DND-41 (cell line): ENCODE data around the gene COL6A2.

Experiments
- ATAC-seq: fragments of 200-7000 bp; cut with Tn5 transposase; 3 replicates; pipeline ENCODE4 v1.9.1; 2021; ENCODE audit warnings: low read depth; ENCODE audit not compliant: insufficient read depth
- DNase-seq: peaks from one replicate; pipeline ENCODE4 v3.0.0-alpha.2; 2020
- H2AFZ ChIP-seq: 2 replicates; pipeline ENCODE4 v1.6.0; 2012; ENCODE audit warnings: low read depth, low read length
- H3K27ac ChIP-seq: 2 replicates; pipeline ENCODE4 v1.5.1; 2012; ENCODE audit warnings: low read length, inconsistent platforms
- H3K27me3 ChIP-seq: fragments of 200-600 bp; sonication (generic); 2 replicates; pipeline ENCODE4 v1.6.0; 2012; ENCODE audit warnings: low read length, mild to moderate bottlenecking, inconsistent platforms; ENCODE audit not compliant: insufficient read depth, poor library complexity
- H3K36me3 ChIP-seq: 2 replicates; pipeline ENCODE4 v1.5.1; 2012; ENCODE audit warnings: low read length, inconsistent platforms; ENCODE audit not compliant: insufficient read depth
- H3K4me1 ChIP-seq: 2 replicates; pipeline ENCODE4 v1.5.1; 2012; ENCODE audit warnings: mild to moderate bottlenecking, low read length; ENCODE audit not compliant: insufficient read depth
- H3K4me2 ChIP-seq: 2 replicates; pipeline ENCODE4 v1.6.0; 2012; ENCODE audit warnings: mild to moderate bottlenecking, moderate library complexity, low read length, inconsistent platforms; ENCODE audit not compliant: insufficient read depth
- H3K4me3 ChIP-seq, 2 experiments: fragments of 200-600 bp in 1 of 2; shearing (Covaris generic) in 1 of 2; 2 replicates each; pipeline ENCODE4 v1.5.1; 2012 to 2016; ENCODE audit warnings: inconsistent platforms in 2 of 2, low read length in 2 of 2, mild to moderate bottlenecking in 2 of 2, low read depth in 1 of 2, moderate library complexity in 1 of 2
- H3K79me2 ChIP-seq: 2 replicates; pipeline ENCODE4 v1.6.0; 2012; ENCODE audit warnings: low read length, inconsistent platforms; ENCODE audit not compliant: insufficient read depth
- H3K9ac ChIP-seq: 2 replicates; pipeline ENCODE4 v1.6.0; 2012; ENCODE audit warnings: low read depth, mild to moderate bottlenecking, inconsistent platforms, low read length, moderate library complexity
- H3K9me3 ChIP-seq: 2 replicates; pipeline ENCODE4 v1.5.1; 2012; ENCODE audit warnings: low read length, moderate library complexity, mild to moderate bottlenecking, inconsistent platforms; ENCODE audit not compliant: insufficient read depth, severe bottlenecking
- H4K20me1 ChIP-seq: 2 replicates; pipeline ENCODE4 v1.6.0; 2012; ENCODE audit warnings: low read length; ENCODE audit not compliant: insufficient read depth
- CTCF ChIP-seq: IDR thresholded peaks from 2 replicates; pipeline ENCODE4 v1.5.1; 2012; ENCODE audit warnings: borderline replicate concordance, low read length, moderate library complexity, mild to moderate bottlenecking; ENCODE audit not compliant: poor library complexity, severe bottlenecking; ENCODE audit errors: extremely low read depth
- EZH2 ChIP-seq: IDR thresholded peaks from 3 replicates; pipeline ENCODE4 v1.6.1; 2012; ENCODE audit warnings: borderline replicate concordance, low read depth, mild to moderate bottlenecking, moderate library complexity, low read length, inconsistent platforms; ENCODE audit not compliant: severe bottlenecking

Gene COL6A2

GRCh38 chr21:46152927-46153246 lies 55.0 kb downstream of the COL6A2 start:
- Histone ChIP-seq H3K9ac (no peak overlapping the region), H3K79me2 (no peaks in the 10 kb centered on the region), H2AFZ (no peak overlapping the region), H3K9me3 (no peaks in the 10 kb centered on the region), H3K27me3 (no peaks in the 10 kb centered on the region), H3K4me2 (no peak overlapping the region), H3K4me3 (no peak overlapping the region), H3K4me1 (no peaks in the 10 kb centered on the region), H4K20me1 (peaks cover 3% of the 10 kb centered on the region; the same call in 1 of the 2 replicates), H3K27ac (no peak overlapping the region), H3K36me3 (no peaks in the 10 kb centered on the region)
- ATAC-seq, result no peak
- TF ChIP-seq CTCF, result no peak
- no peak for TF ChIP-seq EZH2
- DNase-seq, result no peak

GRCh38 chr21:46153247-46154154 lies 55.6 kb downstream of the COL6A2 start:
- Histone ChIP-seq H3K4me3 (no peak overlapping the region), H3K4me1 (no peaks in the 10 kb centered on the region), H3K27ac (no peak overlapping the region), H3K4me2 (no peak overlapping the region), H3K27me3 (no peaks in the 10 kb centered on the region), H4K20me1 (peaks cover 3% of the 10 kb centered on the region; the same call in 1 of the 2 replicates), H2AFZ (no peak overlapping the region), H3K79me2 (no peaks in the 10 kb centered on the region), H3K9ac (no peak overlapping the region), H3K9me3 (no peaks in the 10 kb centered on the region), H3K36me3 (no peaks in the 10 kb centered on the region)
- ATAC-seq (peak; percentile 58), DNase-seq (no peak)
- TF ChIP-seq CTCF (peak; percentile 48), EZH2 (no peak)

GRCh38 chr21:46154155-46154954 lies 56.4 kb downstream of the COL6A2 start:
- no peaks in the 10 kb centered on the region for H3K4me1 ChIP-seq
- no peaks in the 10 kb centered on the region for H3K9me3 ChIP-seq
- H3K79me2 ChIP-seq, result no peaks in the 10 kb centered on the region
- H4K20me1 ChIP-seq, result peaks cover 3% of the 10 kb centered on the region; the same call in 1 of the 2 replicates
- no peak overlapping the region for H3K9ac ChIP-seq
- no peak overlapping the region for H3K4me3 ChIP-seq
- ATAC-seq (no peak), DNase-seq (no peak)
- H3K27me3 ChIP-seq, result no peaks in the 10 kb centered on the region
- TF ChIP-seq CTCF (no peak), EZH2 (no peak)
- H3K27ac ChIP-seq, result no peak overlapping the region
- H3K4me2 ChIP-seq, result no peak overlapping the region
- no peaks in the 10 kb centered on the region for H3K36me3 ChIP-seq
- H2AFZ ChIP-seq, result no peak overlapping the region
